22Rv1 (cell line): Measurements from ENCODE around the gene PLEKHN1.
A peak's percentile ranks its signal among the peaks of the same experiment; 100 is the strongest.
"Not testable (repeated sequence)": the region's sequence is repeated elsewhere in the genome, so short reads cannot be mapped to it uniquely, and the experiment has no call there.

Experiments used
- H3K27ac ChIP-seq: fragments of 450-650 bp; 2 replicates; pipeline ENCODE4 v1.5.1; 2017
- ZFX ChIP-seq: fragments of 450-650 bp; IDR thresholded peaks from 2 replicates; pipeline ENCODE4 v1.6.1; 2017; ENCODE audit warnings: antibody characterized with exemption, borderline replicate concordance
- TF ChIP-seq, protein P1 (sequence below): fragments of 450-650 bp; IDR thresholded peaks from 2 replicates; pipeline ENCODE4 v1.5.1; 2017; ENCODE audit warnings: mild to moderate bottlenecking

Gene PLEKHN1

DNA sequence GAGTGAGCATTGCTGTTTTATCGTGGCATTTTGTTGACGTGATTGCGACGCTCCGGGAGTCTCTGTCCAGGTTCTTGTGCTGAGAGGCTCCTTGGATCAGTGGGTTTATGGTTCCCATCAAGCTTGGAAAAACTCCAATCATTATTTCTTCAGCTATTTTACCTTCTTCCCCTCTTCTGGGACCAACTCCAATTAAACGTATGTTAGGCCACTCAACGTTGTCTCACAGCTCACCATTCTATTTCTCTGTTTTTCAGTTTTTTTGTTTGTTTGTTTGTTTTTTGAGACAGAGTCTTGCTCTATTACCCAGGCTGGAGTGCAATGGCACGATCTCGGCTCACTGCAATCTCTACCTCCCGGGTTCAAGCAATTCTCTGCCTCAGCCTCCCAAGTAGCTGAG, 25.6 kb downstream of the PLEKHN1 start:
- TF ChIP-seq, protein P1, sequence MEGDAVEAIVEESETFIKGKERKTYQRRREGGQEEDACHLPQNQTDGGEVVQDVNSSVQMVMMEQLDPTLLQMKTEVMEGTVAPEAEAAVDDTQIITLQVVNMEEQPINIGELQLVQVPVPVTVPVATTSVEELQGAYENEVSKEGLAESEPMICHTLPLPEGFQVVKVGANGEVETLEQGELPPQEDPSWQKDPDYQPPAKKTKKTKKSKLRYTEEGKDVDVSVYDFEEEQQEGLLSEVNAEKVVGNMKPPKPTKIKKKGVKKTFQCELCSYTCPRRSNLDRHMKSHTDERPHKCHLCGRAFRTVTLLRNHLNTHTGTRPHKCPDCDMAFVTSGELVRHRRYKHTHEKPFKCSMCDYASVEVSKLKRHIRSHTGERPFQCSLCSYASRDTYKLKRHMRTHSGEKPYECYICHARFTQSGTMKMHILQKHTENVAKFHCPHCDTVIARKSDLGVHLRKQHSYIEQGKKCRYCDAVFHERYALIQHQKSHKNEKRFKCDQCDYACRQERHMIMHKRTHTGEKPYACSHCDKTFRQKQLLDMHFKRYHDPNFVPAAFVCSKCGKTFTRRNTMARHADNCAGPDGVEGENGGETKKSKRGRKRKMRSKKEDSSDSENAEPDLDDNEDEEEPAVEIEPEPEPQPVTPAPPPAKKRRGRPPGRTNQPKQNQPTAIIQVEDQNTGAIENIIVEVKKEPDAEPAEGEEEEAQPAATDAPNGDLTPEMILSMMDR, result no peak
- TF ChIP-seq ZFX, result no peak
- no peak overlapping the region for H3K27ac ChIP-seq

DNA sequence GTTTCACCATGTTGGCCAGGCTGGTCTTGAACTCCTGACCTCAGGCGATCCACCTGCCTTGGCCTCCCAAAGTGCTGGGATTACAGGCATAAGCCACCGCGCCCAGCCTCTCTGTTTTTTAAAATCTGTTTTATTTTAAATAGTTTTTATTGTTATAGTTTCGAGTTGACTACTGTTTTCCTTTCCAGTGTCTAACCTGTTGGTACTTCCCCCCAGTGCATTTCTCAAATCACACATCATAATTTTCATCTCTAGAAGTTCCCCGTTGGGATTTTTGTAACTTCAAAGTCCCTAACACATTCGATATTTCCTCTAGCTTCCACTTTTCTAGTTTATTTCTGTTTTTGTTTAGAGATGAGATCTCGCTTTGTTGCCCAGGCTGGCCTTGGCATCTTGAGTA, 26.1 kb downstream of the PLEKHN1 start:
- no peak overlapping the region for H3K27ac ChIP-seq
- TF ChIP-seq, protein P1, result no peak
- no peak for TF ChIP-seq ZFX

DNA sequence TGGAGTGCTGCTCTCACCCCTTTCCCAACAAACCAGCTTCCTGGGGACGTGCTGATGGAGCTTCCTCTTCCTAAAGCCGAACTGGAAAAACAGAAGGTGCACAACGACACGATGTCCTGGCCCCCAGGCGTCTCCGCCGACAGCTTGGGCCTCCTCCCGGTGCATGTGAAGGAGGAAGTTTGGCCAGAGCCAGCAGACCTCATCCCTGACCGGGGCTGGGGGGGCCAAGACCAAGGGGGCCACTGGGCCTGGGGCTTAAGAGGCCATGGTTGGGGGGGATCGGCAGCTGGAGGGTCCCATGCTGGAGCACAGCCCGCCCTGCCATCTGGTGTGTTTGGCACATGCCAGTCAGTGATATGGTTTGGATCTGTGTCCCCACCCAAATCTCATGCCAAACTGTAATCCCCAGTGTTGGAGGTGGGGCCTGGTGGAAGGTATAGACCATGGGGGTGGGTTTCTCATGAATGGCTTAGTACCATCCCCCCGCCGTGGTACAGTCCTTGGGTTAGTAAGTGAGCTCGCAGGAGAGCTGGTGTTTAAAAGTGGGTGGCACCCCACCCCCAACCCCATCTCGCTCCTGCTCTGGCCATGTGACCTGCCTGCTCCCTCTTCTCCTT, 27.2 kb downstream of the PLEKHN1 start:
- no peak overlapping the region for H3K27ac ChIP-seq
- no peak for TF ChIP-seq ZFX
- TF ChIP-seq, protein P1, result no peak

DNA sequence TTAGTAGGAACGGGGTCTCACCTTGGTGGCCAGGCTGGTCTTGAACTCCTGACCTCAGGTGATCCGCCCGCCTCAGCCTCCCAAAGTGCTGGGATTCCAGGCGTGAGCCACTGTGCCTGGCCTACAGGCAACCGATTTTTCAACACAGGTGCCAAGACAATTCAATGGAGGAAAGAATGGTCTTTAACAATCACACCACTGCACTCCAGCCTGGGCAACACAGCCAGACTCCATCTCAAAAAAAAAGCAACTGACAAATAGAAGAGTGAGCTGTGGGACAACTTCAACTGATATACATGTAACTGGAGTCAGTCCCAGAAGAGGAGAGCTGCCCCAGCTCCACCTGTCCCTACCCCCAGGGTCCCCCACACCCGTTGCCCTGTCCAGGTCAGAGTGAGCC, 28.3 kb downstream of the PLEKHN1 start:
- not testable (repeated sequence) for H3K27ac ChIP-seq

DNA sequence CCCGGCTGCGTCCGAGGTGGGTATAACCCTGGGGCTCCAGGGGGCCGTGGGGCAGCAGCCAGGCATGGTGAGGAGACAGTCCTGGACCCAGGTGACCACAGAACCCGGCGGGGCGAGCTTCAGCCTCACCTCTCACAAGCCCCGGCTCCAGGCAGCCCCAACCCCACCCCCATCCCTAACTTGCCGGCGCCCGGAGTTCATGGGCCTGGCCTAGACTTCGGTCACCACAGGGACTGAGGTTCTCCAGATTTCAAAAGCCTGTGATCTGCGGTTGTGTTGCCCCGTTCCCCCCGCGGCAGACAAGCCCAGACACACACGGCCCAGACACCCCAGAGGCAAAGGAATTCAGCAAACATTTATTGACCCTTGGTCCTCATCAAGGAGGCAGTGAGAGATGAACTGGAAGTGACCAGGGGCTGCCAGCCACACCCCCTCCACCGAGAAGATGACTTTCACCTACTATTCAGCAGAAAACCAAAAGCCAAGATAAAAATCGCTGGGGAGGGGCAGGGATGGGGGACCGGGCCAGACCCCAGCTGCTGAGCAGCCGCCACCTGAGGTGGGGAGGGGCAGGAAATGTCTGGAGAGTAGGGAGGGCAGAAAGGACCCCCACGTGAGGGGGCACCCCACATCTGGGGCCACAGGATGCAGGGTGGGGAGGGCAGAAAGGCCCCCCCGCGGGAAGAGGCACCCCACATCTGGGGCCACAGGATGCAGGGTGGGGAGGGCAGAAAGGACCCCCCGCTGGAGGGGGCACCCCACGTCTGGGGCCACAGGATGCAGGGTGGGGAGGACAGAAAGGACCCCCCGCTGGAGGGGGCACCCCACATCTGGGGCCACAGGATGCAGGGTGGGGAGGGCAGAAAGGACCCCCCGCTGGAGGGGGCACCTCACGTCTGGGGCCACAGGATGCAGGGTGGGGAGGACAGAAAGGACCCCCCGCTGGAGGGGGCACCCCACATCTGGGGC, 29.7 kb downstream of the PLEKHN1 start:
- H3K27ac ChIP-seq, result 0 out of 2 replicates have a peak overlapping the region, but pooled peaks have one; percentile 29
- TF ChIP-seq, protein P1, result no peak
- TF ChIP-seq ZFX, result no peak

DNA sequence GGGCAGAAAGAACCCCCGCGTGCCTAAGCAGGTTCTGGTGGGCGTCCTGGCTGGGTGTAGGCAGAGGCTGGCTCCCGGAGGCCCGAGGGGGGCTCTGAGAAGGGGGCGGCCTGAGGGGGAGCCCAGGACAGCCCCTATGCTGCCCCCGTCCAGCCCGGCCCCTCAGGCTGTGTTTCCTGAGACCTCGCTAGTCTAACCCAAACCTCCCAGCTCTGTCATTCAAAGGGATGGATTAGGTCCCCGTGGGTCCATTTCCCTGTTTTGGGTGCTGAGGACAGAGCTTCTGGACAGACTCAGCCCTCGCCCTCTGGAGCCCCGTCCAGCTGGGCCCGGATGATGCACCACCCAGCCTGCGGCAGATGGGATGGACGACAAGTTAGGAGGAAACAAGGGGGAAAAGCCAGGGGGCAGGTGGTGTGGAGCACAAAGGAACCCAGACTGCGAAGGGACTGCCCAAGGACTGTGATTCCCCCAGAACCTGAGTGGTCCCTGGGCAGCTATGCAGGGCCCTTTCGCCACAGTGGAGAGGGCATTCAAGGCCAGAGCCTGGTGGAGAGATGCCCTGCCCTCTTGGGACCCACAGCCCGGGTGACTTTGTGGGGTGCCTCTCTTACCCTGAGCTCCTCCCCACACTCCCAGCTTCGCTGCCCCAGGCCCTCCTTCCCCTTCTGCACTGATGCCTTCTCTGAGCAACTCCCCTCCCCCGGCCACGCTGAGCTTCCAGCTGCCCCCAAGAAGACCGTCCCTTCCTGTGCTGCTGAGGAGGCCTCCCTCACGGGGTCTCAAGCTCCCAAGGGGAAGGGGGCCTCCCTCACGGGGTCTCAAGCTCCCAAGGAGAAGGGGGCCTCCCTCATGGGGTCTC, 30.8 kb downstream of the PLEKHN1 start:
- peak overlapping the region; percentile 99 for H3K27ac ChIP-seq
- TF ChIP-seq ZFX, result no peak
- TF ChIP-seq, protein P1, result no peak

DNA sequence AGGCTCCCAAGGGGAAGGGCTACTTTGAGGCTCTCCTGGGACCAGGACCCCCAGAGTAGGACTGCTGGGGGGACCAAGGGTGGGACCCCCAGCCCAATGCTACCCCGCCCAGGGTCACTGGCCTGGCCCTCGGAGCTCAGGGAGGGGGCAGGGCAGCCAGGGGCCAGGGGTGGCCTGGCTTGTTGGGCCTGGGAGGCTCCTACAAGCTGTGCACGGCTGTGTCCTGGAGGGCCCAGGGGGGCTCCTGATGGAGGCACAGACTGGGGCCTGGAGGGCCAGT, 31.4 kb downstream of the PLEKHN1 start:
- TF ChIP-seq, protein P1, result no peak
- TF ChIP-seq ZFX, result no peak
- peak overlapping the region; percentile 99 for H3K27ac ChIP-seq
